Esophagus muscularis mucosa (tissue), 4 donors: ENCODE measurements around the gene TM7SF2. TPM values are rescaled to one million over a fixed set of nuclear protein-coding genes. Genes with fewer than 3 reads are reported as not detected.
A peak's percentile ranks its signal among the peaks of the same experiment; 100 is the strongest.

Experiments
- DNase-seq: peaks from one replicate; pipeline ENCODE4 v3.0.0-alpha.2; 2017; ENCODE audit errors: extremely low spot score
- H3K27ac ChIP-seq, 4 donors: fragments of 200-600 bp; sonication (generic); replicated peaks in 1 of 4; 1 replicate in 3 of 4; 2 replicates in 1 of 4; pipeline ENCODE4 v1.5.1; 2016 to 2019; ENCODE audit warnings: mild to moderate bottlenecking in 1 of 4
- H3K27me3 ChIP-seq, 4 donors: fragments of 200-600 bp; sonication (generic); one replicate each; pipeline versions ENCODE4 v1.5.1 to v1.6.0; 2016 to 2019
- H3K36me3 ChIP-seq, 4 donors: fragments of 200-600 bp; sonication (generic); one replicate each; pipeline ENCODE4 v1.5.1; 2016 to 2019
- H3K4me1 ChIP-seq, 4 donors: fragments of 200-600 bp; sonication (generic); one replicate each; pipeline ENCODE4 v1.5.1; 2016 to 2019
- H3K4me3 ChIP-seq, 4 donors: fragments of 200-600 bp; sonication (generic); 1 replicate in 2 of 4; 2 replicates in 2 of 4; pipeline ENCODE4 v1.5.1; 2016 to 2019; ENCODE audit warnings: mild to moderate bottlenecking in 4 of 4, moderate library complexity in 1 of 4
- H3K9me3 ChIP-seq, 4 donors: fragments of 200-600 bp; sonication (generic); 1 replicate in 3 of 4; 2 replicates in 1 of 4; pipeline ENCODE4 v1.5.1; 2016 to 2019
- CTCF ChIP-seq, 3 experiments: fragments of 200-600 bp in 2 of 3; fragments of 450-650 bp in 1 of 3; sonication (generic) in 2 of 3; IDR thresholded peaks; one replicate each; pipeline ENCODE4 v1.5.1; 2017 to 2019; ENCODE audit warnings: antibody characterized with exemption in 3 of 3, mild to moderate bottlenecking in 2 of 3, moderate library complexity in 1 of 3
- EP300 ChIP-seq: sonication (generic); formaldehyde crosslinking; IDR thresholded peaks from one replicate; pipeline ENCODE4 v1.6.1; 2017; ENCODE audit warnings: antibody characterized with exemption
- POLR2A ChIP-seq: fragments of 450-650 bp; IDR thresholded peaks from one replicate; pipeline ENCODE4 v1.6.1; 2017; ENCODE audit warnings: antibody characterized with exemption, moderate library complexity, mild to moderate bottlenecking, low read depth
- POLR2AphosphoS5 ChIP-seq, 2 donors: sonication (generic); formaldehyde crosslinking; IDR thresholded peaks; one replicate each; pipeline ENCODE4 v1.6.1; 2017; ENCODE audit warnings: antibody characterized with exemption in 2 of 2
- WGBS: methylation state at CpG from one replicate; pipeline ENCODE4 v1.1.5; 2018; 5-methylcytosine and 5-hydroxymethylcytosine counted together
- intact Hi-C: fragments of 100-400 bp; cut with DNase I; formaldehyde crosslinking; loops from one replicate; pipeline ENCODE4 v1.15.1; 2023
- total RNA-seq, 4 donors: library from RNA; depleted of rRNA; stranded (reverse); fragments of >200 nt; gene quantifications; one replicate each; pipeline versions ENCODE4 v1.1.0 to v1.2.1, GENCODE V29; 2016

Gene TM7SF2
- total RNA-seq, 4 donors from 2014 or later, result 8.8 to 17.2 (median 12.1) TPM

- intact Hi-C loops, result no loop called here
- 94% methylated on average over 13 of the region's 15 CpGs for WGBS
- no peak overlapping the region for H3K4me3 ChIP-seq
- no peak overlapping the region for H3K27ac ChIP-seq
- TF ChIP-seq POLR2A (no peak), CTCF (IDR thresholded peaks at IDR 0.05) (no peak), EP300 (no peak)
- no peak for DNase-seq
- peaks cover 22 to 51% (median 50%) of the 10 kb centered on the region in 4 donors for H3K36me3 ChIP-seq
- H3K4me1 ChIP-seq, result peaks cover 17 to 24% (median 21%) of the 10 kb centered on the region in 4 donors
- no peaks in the 10 kb centered on the region for H3K9me3 ChIP-seq
- H3K27me3 ChIP-seq, result no peaks in the 10 kb centered on the region
Measured at GRCh38 chr11:65087827-65088226, 23.8 kb upstream of the TM7SF2 start.

GRCh38 chr11:65089621-65090020 is 22.1 kb upstream of the TM7SF2 start:
- Histone ChIP-seq H3K36me3 (peaks cover 22 to 51% (median 50%) of the 10 kb centered on the region in 4 donors), H3K27me3 (no peaks in the 10 kb centered on the region), H3K9me3 (no peaks in the 10 kb centered on the region), H3K4me3 (no peak overlapping the region), H3K27ac (no peak overlapping the region), H3K4me1 (peaks cover 8 to 13% (median 10%) of the 10 kb centered on the region in 4 donors)
- no peak for TF ChIP-seq EP300
- TF ChIP-seq POLR2A, result no peak
- TF ChIP-seq CTCF (IDR thresholded peaks at IDR 0.05), result no peak
- no peak for TF ChIP-seq POLR2AphosphoS5 (IDR thresholded peaks at IDR 0.05)
- WGBS, result 100% methylated on average over 3 of the region's 4 CpGs
- no peak for DNase-seq
- intact Hi-C loops, result no loop called here

- H3K36me3 ChIP-seq, result peaks cover 22 to 44% (median 43%) of the 10 kb centered on the region in 4 donors
- no peaks in the 10 kb centered on the region for H3K27me3 ChIP-seq
- TF ChIP-seq EP300 (no peak), CTCF (IDR thresholded peaks at IDR 0.05) (no peak), POLR2AphosphoS5 (IDR thresholded peaks at IDR 0.05) (no peak), POLR2A (no peak)
- no peak overlapping the region for H3K27ac ChIP-seq
- H3K9me3 ChIP-seq, result no peaks in the 10 kb centered on the region
- WGBS, result 97% methylated on average over 4 of the region's 4 CpGs
- no peak overlapping the region for H3K4me3 ChIP-seq
- intact Hi-C loops, result no loop called here
- DNase-seq, result no peak
- H3K4me1 ChIP-seq, result peaks cover under 1 to 6% (median 3%) of the 10 kb centered on the region in 4 donors
Measured at GRCh38 chr11:65090628-65091027, 21.0 kb upstream of the TM7SF2 start.

- H3K27me3 ChIP-seq, result no peaks in the 10 kb centered on the region
- intact Hi-C loops, result no loop called here
- peak overlapping the region; percentile 85 to 96 (median 90) for H3K27ac ChIP-seq
- no peak for DNase-seq
- 74% methylated on average over 22 of the region's 22 CpGs for WGBS
- H3K4me3 ChIP-seq, result peak overlapping the region; percentile 75 to 93 (median 88)
- peaks cover 0 to 27% (median 12%) of the 10 kb centered on the region in 4 donors for H3K36me3 ChIP-seq
- H3K4me1 ChIP-seq, result peaks cover 20 to 25% (median 23%) of the 10 kb centered on the region in 4 donors
- H3K9me3 ChIP-seq, result no peaks in the 10 kb centered on the region
- no peak for TF ChIP-seq CTCF (IDR thresholded peaks at IDR 0.05)
Measured at GRCh38 chr11:65095427-65095826, 16.2 kb upstream of the TM7SF2 start.
